ENCODE data around the gene NEK11.

- TF ChIP-seq, protein P1, sequence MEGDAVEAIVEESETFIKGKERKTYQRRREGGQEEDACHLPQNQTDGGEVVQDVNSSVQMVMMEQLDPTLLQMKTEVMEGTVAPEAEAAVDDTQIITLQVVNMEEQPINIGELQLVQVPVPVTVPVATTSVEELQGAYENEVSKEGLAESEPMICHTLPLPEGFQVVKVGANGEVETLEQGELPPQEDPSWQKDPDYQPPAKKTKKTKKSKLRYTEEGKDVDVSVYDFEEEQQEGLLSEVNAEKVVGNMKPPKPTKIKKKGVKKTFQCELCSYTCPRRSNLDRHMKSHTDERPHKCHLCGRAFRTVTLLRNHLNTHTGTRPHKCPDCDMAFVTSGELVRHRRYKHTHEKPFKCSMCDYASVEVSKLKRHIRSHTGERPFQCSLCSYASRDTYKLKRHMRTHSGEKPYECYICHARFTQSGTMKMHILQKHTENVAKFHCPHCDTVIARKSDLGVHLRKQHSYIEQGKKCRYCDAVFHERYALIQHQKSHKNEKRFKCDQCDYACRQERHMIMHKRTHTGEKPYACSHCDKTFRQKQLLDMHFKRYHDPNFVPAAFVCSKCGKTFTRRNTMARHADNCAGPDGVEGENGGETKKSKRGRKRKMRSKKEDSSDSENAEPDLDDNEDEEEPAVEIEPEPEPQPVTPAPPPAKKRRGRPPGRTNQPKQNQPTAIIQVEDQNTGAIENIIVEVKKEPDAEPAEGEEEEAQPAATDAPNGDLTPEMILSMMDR (conservative IDR thresholded peaks at IDR 0.05; ENCODE audit: low read length), result no peak
- no peak for TF ChIP-seq EZH2phosphoT487 (IDR thresholded peaks at IDR 0.05; ENCODE audit: borderline replicate concordance)
Observed at GRCh38 chr3:131081224-131081623, 54.5 kb downstream of the NEK11 start.

All from Loucy (cell line).